Immature natural killer cell (primary cell): ENCODE data around the gene FOLR2. TPM values are rescaled to one million over a fixed set of nuclear protein-coding genes. Genes with fewer than 3 reads are reported as not detected.
A peak's percentile ranks its signal among the peaks of the same experiment; 100 is the strongest.
"Not testable (repeated sequence)": the region's sequence is repeated elsewhere in the genome, so short reads cannot be mapped to it uniquely, and the experiment has no call there.

Experiments used
- DNase-seq, 3 donors: peaks; one replicate each; pipeline ENCODE4 v3.0.0; 2022; ENCODE audit warnings: mixed read lengths in 1 of 3
- H3K27ac Mint-ChIP-seq, 6 donors: one replicate each; pipeline ENCODE4 v1.8.0; 2020; ENCODE audit warnings: mixed read lengths in 6 of 6, mild to moderate bottlenecking in 5 of 6, inconsistent platforms in 4 of 6, moderate library complexity in 3 of 6
- H3K27me3 Mint-ChIP-seq, 3 donors: one replicate each; pipeline ENCODE4 v1.8.0; 2020 to 2021; ENCODE audit warnings: low read depth in 3 of 3, mild to moderate bottlenecking in 3 of 3, mixed read lengths in 3 of 3, moderate library complexity in 3 of 3, inconsistent platforms in 1 of 3
- H3K36me3 Mint-ChIP-seq, 3 donors: one replicate each; pipeline ENCODE4 v1.8.0; 2020; ENCODE audit warnings: mixed read lengths in 3 of 3, inconsistent platforms in 2 of 3, mild to moderate bottlenecking in 2 of 3
- H3K4me1 Mint-ChIP-seq, 2 donors: one replicate each; pipeline ENCODE4 v1.8.0; 2020; ENCODE audit warnings: inconsistent platforms in 2 of 2, mild to moderate bottlenecking in 2 of 2, mixed read lengths in 2 of 2, moderate library complexity in 1 of 2
- H3K4me3 Mint-ChIP-seq, 5 donors: one replicate each; pipeline ENCODE4 v1.8.0; 2020; ENCODE audit warnings: mild to moderate bottlenecking in 5 of 5, mixed read lengths in 5 of 5, inconsistent platforms in 3 of 5, moderate library complexity in 3 of 5
- H3K9me3 Mint-ChIP-seq, 6 donors: one replicate each; pipeline ENCODE4 v1.8.0; 2020; ENCODE audit warnings: mild to moderate bottlenecking in 6 of 6, mixed read lengths in 6 of 6, inconsistent platforms in 4 of 6, moderate library complexity in 3 of 6
- polyA plus RNA-seq, 3 donors: library from polyadenylated mRNA; unstranded; fragments of 300-500 nt; fragmentation: Illumina TruSeq; gene quantifications; one replicate each; pipeline ENCODE4 v1.2.3, GENCODE V29; 2021

Gene FOLR2
- polyA plus RNA-seq, result 1 to 10 TPM in 1 of 3 donors, not detected in 2; 1.2 TPM

DNA sequence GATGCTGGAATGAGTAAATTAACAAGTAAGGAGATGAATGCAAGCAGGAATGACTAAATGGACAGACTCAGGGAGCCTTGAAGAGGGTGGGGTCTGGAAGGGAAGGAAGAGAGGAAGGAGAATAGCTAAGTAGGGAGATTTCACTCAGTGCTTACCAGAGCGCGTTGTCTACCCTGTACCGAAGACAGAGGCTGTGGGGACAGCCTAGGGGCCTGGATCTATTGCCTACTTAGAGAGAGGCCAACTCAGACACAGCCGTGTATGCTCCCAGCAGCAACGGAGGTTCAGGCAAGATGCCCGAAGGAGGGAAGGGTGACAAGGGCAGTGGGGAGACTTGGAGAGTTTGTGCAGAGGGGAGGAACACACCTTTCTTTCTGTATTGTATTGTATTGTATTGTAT, at the start of gene FOLR2:
Gene FOLR2 (plus strand): TSS at position 157 of the 400 bp plus-strand sequence. CDS start 1,791 bp downstream, outside the sequence.
- Mint-ChIP-seq H3K36me3 (no peaks in the 10 kb centered on the region), H3K4me1 (peaks cover 10 to 24% of the 10 kb centered on the region in 2 donors), H3K27ac (no peak within 1 kb of the TSS), H3K27me3 (peaks cover 5 to 9% (median 7%) of the 10 kb centered on the region in 3 donors), H3K4me3 (peak within 1 kb of the TSS in 2 of 5 donors; percentile 24 to 53), H3K9me3 (no peaks in the 10 kb centered on the region)
- DNase-seq, result no peak

DNA sequence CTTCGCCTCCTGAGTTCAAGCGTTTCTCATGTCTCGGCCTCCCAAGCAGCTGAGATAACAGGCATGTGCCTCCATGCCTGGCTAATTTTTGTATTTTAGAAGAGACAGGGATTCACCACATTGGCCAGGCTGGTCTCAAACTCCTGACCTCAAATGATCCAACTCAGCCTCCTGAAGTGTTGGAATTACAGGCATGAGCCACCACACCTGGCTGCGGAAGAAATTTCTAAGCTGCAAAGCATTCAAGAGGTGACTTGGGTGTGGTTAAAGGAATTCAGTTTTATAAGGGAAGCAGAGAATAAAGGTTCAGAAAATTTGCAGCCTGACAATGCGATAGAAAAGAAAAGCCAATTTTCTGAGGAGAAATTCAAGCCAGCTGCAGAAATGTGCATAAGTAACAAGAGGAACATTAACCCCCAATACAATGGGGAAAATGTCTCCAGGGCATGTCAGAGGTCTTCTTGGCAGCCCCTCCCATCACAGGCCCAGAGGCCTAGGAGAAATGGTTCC, 47.5 kb upstream of the FOLR2 start:
- DNase-seq, H3K9me3 Mint-ChIP-seq, H3K27me3 Mint-ChIP-seq, H3K4me3 Mint-ChIP-seq, H3K36me3 Mint-ChIP-seq, H3K27ac Mint-ChIP-seq: not testable (repeated sequence)
- peaks cover 12 to 15% of the 10 kb centered on the region in 2 donors for H3K4me1 Mint-ChIP-seq

DNA sequence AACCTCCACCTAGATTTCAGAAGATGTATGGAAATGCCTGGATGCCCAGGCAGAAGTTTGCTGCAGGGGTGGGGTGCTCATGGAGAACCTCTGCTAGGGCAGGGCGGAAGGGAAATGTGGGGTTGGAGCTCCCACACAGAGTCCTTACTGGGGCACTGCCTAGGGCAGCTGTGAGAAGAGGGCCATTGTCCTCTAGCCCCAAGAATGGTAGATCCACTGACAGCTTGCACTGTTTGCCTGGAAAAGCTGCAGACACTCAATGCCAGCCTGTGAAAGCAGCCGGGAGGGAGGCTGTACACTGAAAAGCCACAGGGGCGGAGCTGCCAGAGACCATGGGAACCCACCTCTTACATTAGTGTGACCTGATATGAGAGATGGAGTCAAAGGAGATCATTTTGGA, 46.8 kb upstream of the FOLR2 start:
- H3K36me3 Mint-ChIP-seq, H3K27me3 Mint-ChIP-seq, DNase-seq, H3K9me3 Mint-ChIP-seq: not testable (repeated sequence)
- H3K27ac Mint-ChIP-seq, result peak overlapping the region in 2 of 6 donors; percentile 0 to 70
- H3K4me3 Mint-ChIP-seq, result peak overlapping the region in 2 of 5 donors; percentile 10 to 38
- peaks cover 12 to 15% of the 10 kb centered on the region in 2 donors for H3K4me1 Mint-ChIP-seq

DNA sequence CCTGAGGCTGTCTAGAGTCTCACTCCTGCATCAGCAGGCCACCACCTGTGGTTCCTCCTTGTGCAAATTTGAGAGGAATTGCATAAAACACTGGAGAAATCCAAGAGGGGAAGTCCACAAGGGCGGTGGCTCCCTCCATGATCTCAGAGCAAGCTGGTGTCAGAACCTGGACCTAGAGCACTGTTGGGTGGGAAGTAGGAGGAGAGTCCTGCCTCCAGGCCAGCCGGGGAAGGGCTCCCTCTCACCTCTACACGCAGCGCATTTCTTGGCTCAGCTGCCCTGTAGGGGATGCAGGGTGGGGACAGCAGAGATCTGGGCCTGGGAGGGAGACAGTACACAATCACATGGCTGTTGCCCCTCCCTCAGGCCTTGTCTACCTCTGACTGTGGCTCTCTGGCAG, 44.6 kb upstream of the FOLR2 start:
- peaks cover 12 to 15% of the 10 kb centered on the region in 2 donors for H3K4me1 Mint-ChIP-seq
- H3K36me3 Mint-ChIP-seq, H3K27me3 Mint-ChIP-seq, DNase-seq, H3K27ac Mint-ChIP-seq, H3K9me3 Mint-ChIP-seq, H3K4me3 Mint-ChIP-seq: not testable (repeated sequence)

DNA sequence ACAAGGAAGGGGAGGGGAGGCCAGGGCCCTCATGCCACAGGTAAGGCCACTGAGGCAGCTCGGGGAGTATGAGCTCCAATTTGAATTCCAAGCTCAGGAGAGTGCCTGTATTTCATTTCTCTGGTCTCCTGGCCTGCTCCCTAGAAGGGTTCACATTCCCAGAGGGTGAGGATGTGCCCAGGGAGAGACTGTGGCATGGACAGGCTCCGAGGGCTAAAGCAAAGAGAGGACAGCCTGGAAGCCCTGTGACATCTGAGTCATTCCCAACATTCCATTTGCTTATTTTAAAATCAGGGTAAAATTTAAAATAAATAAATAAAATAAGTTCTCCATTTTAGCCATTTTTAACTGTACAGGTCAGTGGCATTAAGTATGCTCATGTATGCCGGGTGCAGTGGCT, 43.3 kb upstream of the FOLR2 start:
- DNase-seq, result no peak
- Mint-ChIP-seq H3K27me3 (peaks cover 0 to 2% (median 2%) of the 10 kb centered on the region in 3 donors), H3K27ac (no peak overlapping the region), H3K9me3 (no peaks in the 10 kb centered on the region), H3K4me1 (peaks cover 12 to 15% of the 10 kb centered on the region in 2 donors), H3K4me3 (no peak overlapping the region), H3K36me3 (no peaks in the 10 kb centered on the region)

DNA sequence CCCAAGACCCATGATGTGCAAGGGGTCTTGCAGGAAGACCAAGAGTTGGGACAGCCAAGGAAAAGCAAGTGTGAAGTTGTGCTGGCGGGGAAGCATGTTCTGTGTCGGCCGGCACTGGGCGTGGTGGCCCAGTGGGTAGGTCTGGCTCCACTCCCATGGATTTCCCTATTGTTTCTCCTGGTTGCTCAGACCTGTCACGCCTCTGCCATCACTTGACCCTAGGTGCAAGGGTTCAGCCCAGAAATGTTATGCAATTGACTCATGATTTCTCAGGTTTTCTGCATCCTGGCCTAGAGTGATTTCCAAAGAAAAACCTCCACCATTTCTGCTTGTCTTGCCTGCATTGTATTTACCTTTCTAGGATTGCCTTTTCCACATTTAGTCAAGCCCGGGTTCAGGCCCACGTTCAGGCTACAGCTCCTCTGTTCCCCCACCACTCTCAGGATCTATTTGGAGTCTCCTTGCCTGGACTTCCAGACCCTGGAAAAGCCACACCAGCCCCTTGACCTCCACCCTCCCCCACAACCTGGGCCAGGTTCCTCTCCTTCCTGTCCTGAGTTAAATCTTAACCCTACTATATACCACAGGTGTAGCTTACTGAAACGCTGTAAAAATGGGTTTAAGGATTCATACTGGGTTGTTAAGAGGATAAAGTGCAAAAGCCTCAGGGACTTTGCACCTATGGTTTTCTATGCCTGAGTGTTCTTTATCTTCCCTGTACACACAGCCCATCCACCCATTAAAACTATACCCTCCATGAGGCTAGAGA, 42.1 kb upstream of the FOLR2 start:
- Mint-ChIP-seq H3K36me3 (no peaks in the 10 kb centered on the region), H3K9me3 (no peaks in the 10 kb centered on the region), H3K4me1 (peaks cover 12 to 13% of the 10 kb centered on the region in 2 donors), H3K4me3 (no peak overlapping the region), H3K27me3 (peaks cover 0 to 2% (median 2%) of the 10 kb centered on the region in 3 donors), H3K27ac (no peak overlapping the region)
- no peak for DNase-seq

DNA sequence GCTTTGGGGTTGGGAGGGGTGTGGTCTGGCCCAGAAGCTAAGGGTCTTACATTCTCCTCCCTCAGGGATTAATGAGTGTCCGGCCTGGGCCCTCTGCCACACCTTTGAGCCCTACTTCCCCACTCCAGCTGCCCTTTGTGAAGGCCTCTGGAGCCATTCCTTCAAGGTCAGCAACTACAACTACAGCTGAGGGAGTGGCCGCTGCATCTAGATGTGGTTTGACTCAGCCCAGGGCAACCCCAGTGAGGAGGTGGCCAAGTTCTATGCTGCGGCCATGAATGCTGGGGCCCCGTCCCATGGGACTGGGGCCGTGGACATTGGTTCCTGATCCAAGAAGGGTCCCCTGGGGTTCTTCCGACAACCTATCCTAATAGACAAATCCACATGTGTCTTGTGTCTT, 38.9 kb upstream of the FOLR2 start:
- no peaks in the 10 kb centered on the region for H3K4me1 Mint-ChIP-seq
- no peak for DNase-seq
- no peaks in the 10 kb centered on the region for H3K36me3 Mint-ChIP-seq
- no peaks in the 10 kb centered on the region for H3K9me3 Mint-ChIP-seq
- peaks cover 2 to 6% (median 3%) of the 10 kb centered on the region in 3 donors for H3K27me3 Mint-ChIP-seq
- no peak overlapping the region for H3K27ac Mint-ChIP-seq
- H3K4me3 Mint-ChIP-seq, result no peak overlapping the region

DNA sequence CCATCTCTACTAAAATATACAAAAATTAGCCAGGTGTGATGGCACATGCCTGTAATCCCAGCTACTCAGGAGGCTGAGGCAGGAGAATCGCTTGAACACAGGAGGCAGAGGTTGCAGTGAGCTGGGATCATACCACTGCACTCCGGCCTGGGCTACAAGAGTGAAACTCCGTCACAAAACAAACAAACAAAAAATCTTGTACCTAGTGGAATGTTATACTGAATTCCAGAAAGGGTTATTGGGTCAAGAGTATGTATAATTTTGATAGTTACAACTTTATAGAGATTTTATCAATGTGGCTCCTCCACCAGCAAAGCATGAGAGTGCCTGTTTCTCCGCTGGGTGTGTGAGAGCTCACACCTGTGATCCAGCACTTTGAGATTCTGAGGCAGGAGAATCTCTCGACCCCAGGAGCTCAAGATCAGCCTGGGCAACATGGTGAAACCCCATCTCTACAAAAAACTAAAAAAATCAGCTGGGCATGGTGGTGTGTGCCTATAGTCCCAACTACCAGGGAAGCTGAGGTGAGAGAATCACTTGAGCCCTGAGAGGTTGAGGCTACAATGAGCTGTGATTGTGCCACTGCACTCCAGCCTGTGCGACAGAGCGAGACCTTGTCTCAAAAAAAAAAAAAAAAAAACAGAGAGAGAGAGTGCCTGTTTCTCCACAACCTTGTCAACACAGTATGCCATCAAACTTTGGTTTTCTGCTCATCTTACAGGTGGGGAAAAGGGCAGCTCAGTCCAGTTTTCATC, 37.4 kb upstream of the FOLR2 start:
- Mint-ChIP-seq H3K4me1 (no peaks in the 10 kb centered on the region), H3K9me3 (no peaks in the 10 kb centered on the region), H3K27me3 (peaks cover 2 to 6% (median 4%) of the 10 kb centered on the region in 3 donors), H3K4me3 (no peak overlapping the region), H3K36me3 (no peaks in the 10 kb centered on the region), H3K27ac (no peak overlapping the region)
- DNase-seq, result no peak

DNA sequence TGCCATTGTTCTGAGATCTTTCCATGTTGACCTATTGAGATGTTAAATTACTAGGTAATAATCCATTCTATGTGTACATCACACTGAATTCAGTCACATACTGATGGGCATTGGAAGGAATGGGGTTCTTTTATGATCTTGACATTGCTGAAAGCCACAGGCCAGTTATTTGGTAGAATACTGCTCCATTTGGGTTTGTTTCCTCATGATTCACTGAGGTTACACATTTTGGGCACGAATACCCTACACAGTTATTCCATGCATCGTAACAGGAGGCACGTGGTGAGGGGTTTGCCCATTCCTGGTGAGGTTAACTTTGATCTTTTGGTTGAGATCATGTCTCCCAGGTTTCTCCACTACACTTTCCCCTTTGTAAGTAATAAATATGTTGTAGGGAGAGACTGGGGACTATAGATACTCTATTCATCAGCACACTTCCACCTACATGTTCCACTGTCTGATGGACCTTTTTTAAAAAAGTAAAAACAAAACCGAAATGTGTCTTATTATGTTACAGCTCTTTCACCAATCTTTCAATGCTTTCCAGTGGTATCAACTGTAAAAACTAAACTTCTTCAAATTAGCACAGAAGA, 36.7 kb upstream of the FOLR2 start:
- H3K27me3 Mint-ChIP-seq, result peaks cover 2 to 6% (median 4%) of the 10 kb centered on the region in 3 donors
- no peaks in the 10 kb centered on the region for H3K4me1 Mint-ChIP-seq
- H3K27ac Mint-ChIP-seq, result no peak overlapping the region
- H3K4me3 Mint-ChIP-seq, result no peak overlapping the region
- H3K36me3 Mint-ChIP-seq, result no peaks in the 10 kb centered on the region
- no peaks in the 10 kb centered on the region for H3K9me3 Mint-ChIP-seq
- DNase-seq, result no peak

DNA sequence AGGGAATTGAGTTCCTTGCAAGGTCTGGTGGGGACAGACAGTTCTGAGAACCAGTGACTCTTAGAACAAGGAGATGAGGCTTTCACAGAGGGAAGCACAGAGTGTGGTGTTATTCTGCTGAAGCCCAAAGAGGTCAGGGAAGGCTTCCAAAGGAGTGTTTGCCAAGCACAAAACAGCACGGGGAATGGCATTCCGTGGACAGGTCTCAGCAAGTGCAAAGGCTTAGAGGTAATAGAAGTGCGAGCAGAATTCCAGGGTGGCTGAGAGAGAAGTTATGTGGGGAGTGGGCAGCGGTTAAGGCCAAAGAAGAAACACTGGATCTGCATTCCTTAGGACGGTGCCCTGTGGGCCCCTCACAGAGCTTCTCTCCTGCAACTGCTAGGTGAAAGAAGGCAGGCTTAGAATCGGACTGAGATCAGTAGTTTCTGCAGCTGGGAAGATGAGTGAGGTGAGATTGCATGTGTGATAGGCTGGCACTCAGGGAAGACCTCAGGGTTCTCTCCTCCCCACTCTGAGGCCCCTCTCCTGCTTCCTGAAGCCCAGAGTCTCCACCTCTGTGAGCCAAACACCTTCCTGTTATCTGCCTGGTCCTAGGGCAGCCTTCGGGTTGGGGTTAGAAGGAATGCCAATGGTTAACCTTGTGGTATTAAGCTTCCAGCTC, 35.6 kb upstream of the FOLR2 start:
- not testable (repeated sequence) for DNase-seq, H3K4me1 Mint-ChIP-seq, H3K27ac Mint-ChIP-seq, H3K4me3 Mint-ChIP-seq, H3K36me3 Mint-ChIP-seq, H3K9me3 Mint-ChIP-seq, H3K27me3 Mint-ChIP-seq

DNA sequence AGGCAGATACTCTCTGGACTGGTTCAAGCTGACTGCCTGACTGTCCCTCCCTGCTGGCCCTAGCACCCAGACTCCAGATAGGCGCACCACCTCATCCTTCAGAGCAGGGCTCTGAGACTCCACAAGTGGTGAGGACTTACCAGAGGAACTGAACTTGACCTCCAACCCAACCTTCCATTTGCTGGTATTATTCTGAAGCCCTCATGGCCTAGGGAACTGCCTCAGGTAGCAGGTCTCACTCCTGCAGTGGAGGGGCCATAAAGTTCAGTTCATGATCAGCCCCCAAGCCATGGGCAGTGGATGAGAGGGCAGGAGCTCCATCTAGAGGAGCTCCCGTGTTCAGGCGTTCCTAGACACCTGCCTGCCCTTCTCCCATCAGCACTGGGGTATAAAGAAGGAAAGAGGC, 35.0 kb upstream of the FOLR2 start:
- not testable (repeated sequence) for H3K36me3 Mint-ChIP-seq, H3K4me3 Mint-ChIP-seq, H3K4me1 Mint-ChIP-seq, H3K9me3 Mint-ChIP-seq, H3K27me3 Mint-ChIP-seq, DNase-seq, H3K27ac Mint-ChIP-seq

DNA sequence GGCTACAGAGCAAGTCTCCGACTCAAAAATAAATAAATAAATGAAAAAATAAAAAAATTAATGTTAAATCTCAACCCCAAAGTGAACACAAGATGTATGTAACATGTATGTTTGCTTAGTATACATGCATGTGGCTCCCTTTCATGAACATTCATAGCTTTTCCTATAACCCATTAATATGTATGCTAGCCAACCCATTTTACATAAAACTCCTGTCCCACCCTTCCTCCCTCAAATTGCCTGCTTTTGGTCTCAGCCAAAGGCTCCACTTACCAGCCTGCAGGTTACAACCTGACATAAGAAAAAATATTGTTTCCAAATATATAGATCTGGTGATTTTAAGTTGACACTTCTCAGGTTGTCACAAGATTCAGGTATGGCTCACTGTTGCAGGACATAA, 28.3 kb upstream of the FOLR2 start:
- peaks cover 0 to 2% (median 0%) of the 10 kb centered on the region in 3 donors for H3K27me3 Mint-ChIP-seq
- H3K36me3 Mint-ChIP-seq, result no peaks in the 10 kb centered on the region
- no peaks in the 10 kb centered on the region for H3K9me3 Mint-ChIP-seq
- H3K4me3 Mint-ChIP-seq, result no peak overlapping the region
- no peaks in the 10 kb centered on the region for H3K4me1 Mint-ChIP-seq
- no peak overlapping the region for H3K27ac Mint-ChIP-seq
- no peak for DNase-seq

DNA sequence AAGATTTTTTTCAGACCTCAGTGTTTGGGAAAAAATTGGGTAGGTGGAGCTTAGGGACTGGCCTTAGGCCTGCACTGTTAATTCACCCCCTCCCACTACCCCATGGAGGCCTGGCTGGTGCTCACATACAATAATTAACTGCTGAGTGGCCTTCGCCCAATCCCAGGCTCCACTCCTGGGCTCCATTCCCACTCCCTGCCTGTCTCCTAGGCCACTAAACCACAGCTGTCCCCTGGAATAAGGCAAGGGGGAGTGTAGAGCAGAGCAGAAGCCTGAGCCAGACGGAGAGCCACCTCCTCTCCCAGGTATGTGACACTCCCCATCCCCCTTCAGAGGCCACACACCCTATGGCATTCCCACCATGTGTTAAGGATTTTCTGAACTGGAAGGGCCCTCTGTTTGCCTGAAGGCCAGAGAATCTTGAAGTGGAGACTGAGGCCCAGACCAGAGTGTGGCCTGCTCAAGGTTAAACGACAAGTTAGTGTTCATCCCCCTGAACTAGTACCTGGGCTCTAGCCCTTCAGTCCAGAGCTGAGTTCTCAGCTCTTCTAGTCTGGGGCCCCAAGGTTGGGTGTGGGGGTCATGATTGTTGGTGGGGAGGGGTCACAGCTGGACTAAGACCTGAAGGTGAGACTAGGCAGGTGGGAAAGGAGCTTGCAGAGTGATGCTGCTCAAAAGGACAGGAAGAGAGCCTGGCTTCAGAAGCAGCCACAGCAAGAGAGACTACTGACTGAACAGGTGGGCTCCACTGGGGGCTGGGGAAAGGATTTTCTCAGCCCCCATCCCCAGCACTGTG, 26.9 kb upstream of the FOLR2 start:
- DNase-seq, result no peak
- H3K27ac Mint-ChIP-seq, result no peak overlapping the region
- H3K9me3 Mint-ChIP-seq, result no peaks in the 10 kb centered on the region
- H3K36me3 Mint-ChIP-seq, result no peaks in the 10 kb centered on the region
- H3K4me3 Mint-ChIP-seq, result no peak overlapping the region
- no peaks in the 10 kb centered on the region for H3K4me1 Mint-ChIP-seq
- H3K27me3 Mint-ChIP-seq, result no peaks in the 10 kb centered on the region
